Measurements from ENCODE around the gene AGK.

Gene AGK

GRCh38 chr7:141704741-141705140 lies 153.5 kb downstream of the AGK start:
- no peak for DNase-seq (ENCODE audit: low read depth in 2 of 2)
